Measurements from ENCODE around the gene PAPSS1.

The PAPSS1 gene

DNA sequence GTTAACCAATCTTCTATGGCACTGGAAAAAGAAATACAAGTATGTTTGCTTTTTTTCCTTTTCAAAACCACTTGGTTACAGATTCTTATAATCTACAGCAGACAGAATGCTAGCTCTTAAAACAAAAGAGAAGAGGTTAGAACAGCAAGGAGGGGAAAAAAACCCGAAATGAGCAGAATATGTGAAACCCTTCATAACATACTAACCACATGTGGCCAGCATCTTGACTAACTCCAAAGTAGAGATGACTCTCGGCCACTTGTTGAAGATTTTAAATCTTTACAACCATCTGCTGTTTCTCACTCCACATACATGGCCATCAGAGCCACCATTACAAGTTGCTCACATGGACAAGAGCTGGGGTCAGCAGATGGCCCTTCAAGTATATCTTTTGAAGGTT lies 100.3 kb downstream of the PAPSS1 start:
- no peak for DNase-seq

DNA sequence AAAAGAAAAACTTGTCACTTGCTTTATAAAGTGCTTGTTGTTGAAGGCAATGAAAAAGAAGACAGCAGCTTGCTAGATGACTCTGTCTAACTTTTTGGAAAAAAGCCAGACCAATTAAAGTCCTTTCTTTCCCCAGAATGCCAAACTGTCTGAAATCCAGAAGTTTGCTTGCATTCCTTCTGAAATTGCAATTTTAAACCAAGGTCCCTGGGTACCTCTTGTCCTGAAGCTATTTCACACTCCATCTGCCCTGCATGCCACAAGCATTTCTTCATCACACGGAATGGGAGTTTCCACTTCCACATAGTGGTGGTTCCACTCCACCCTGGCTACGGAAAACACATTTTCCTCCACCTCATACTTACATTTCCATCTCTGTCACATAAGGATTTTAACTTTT lies 101.0 kb downstream of the PAPSS1 start:
- no peak for DNase-seq

DNA sequence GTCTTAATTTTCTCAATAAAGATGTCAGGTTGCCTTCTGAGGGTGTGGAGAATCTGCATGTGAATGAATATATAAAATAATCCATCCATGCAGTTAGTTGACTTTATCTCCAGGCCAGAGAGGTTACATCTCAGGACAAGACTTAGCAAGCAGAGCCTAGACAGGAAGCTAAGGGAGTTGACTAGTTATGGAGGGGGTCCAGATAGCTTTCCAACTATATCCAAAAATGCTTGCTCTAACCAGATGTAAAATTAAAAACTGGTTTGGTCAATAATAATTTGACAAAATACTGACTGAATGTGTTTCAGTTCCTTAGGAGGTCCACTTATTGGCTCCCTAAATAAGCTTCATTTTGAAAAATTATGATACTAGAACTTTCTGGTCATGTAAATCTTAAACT lies 101.4 kb downstream of the PAPSS1 start:
- DNase-seq = no peak

DNA sequence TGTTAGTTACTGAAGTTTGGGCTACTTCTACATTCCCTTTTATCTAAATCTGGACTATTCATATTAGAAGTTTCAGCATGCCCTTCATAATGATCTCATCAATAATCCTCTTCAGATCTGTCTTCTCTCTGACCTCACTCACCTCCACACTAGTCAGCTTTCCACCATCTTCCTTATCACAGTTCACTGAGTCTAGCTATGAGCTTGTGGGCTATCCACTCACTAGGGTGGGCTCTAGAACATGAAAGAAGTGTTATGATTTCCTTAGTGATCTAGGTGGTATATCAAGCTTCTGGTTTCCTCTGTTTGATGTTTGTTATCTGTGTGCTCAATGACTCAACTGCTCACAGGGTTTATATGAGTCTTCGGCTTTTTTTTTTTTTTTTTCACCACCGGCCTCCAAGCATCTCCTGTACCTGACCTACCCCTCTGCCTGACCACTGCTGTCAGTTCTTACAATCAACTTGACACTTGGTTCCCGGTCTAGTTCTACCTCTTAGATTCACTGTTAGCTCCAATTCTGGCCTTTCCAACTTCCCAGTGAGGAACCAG lies 103.1 kb downstream of the PAPSS1 start:
- DNase-seq = no peak

DNA sequence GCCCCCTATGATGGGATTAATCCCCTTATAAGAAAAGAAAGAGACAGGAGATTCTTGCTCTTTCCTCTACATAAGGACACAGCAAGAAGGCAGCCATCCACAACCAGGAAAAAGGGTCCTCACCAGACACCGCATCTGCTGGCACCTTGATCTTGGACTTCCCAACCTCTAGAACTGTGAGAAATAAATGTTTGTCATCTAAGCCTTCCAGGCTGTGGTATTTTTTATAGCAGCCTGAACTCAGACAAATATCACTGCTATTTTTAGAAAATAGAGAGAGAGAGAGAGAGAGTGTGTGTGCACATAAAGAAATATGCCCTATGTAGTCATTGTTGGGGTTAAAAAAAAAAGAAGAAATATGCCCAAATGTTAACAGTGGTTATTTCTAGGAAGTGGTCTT lies 104.2 kb downstream of the PAPSS1 start:
- DNase-seq = no peak

DNA sequence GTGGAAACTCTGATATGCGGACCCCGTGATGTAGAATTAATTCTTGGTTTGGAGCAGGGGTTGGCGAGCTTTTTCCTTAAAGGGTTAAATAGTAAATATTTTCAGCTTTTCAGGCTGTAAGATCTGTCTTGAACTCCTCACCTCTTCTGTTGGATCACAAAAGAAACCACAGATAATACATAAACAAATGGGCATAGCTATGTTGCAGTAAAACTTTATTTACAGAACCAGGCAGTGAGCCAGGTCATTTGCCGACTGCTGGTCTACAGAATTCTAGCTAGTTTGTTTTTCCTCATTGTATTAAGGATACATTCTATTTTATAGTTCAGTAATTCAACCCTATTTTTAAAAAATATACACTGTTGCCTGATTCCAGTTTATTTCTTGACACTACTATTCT lies 116.6 kb downstream of the PAPSS1 start:
- no peak for DNase-seq

DNA sequence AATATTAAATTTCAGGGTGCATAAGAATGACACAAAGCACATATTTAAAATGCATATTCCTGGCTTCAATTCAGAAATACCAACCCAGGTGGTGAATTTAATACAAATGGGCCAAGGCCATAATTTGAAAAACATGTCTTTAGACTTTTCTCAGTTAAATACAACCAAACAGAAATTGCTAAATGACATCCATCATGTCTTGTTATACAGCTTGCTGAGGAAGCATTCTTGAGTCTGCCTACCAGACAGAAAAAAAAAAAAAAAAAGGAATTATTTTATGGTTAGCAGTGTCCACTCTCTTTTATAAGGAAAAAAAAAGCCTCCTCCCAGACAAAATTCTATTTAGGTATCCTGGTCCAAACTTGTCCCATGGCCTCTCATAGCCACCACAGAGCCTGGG lies 119.1 kb downstream of the PAPSS1 start:
- no peak for DNase-seq

DNA sequence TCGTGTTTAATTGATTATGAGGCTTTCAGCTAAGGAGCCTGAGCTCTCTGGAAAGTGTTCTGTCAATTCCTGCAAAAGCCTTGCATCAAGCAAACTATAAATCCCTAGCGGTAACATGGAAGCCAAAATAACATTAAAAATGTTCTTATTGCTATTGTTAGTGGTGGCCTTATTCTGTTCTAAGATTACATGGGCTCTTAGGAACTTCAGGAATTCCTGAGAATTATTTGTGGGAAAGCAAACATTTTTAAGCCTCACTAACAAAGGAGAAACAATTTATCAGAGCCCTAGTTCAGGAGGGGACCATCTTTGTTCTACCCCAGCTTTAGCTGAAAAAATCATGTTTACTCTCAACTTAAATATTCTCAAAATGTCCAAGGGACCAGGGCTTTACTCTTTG lies 119.6 kb downstream of the PAPSS1 start:
- DNase-seq = no peak

DNA sequence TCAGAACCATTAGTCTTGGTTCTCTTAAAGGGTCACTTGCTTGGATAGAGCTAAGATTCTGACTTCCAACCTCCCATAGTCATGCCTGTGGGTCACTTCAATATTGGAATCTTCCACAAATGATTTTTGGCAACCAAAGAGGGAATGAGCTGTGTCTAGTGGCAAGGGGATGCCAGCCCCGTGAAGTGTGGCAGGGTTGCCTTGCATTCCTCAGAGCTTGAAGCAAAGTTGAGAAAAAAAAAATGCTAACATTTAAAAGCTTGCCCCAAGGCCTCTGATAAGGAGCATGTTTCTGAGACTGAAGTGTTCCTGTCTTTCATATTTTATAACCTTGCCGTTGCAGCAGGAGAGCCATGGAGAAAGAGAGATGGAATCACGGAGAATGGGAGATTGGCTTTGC lies 120.2 kb downstream of the PAPSS1 start:
- DNase-seq = no peak

DNA sequence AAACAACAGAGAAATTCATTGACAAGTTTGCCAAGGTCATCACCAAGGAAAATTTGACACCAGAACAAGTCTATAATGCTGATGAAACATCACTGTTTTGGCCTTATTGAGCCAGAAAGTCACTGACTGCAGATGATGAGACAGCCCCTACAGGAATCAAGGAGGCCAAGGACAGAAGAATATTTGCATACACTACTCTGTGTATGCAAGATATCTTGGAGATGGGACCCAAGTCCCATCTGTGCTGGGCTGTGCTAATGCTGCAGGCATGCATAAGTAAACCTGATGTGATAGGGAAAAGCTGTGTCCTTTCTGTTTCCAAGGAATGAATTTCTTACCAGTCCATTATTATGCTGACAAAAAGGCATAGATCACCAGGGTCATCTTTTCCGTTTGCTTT lies 126.8 kb downstream of the PAPSS1 start:
- no peak for DNase-seq

DNA sequence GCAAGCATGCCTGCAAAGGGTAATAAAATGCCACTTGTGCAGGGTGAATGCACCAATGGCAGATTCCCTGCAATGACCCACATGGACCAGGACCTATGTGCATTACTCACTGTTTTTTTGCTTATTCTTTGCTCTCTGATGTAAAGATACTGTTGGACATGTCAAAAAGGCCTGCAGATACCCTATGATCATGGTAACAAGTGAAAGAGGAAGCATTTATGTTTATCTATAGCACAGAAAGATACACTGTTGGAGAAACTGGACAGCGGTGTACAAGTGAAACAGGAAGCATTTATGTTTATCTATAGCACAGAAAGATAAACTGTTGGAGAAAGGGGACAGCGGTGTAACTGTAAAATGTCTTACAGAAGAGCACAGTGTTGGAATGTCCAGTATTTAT lies 127.5 kb downstream of the PAPSS1 start:
- DNase-seq = no peak

DNA sequence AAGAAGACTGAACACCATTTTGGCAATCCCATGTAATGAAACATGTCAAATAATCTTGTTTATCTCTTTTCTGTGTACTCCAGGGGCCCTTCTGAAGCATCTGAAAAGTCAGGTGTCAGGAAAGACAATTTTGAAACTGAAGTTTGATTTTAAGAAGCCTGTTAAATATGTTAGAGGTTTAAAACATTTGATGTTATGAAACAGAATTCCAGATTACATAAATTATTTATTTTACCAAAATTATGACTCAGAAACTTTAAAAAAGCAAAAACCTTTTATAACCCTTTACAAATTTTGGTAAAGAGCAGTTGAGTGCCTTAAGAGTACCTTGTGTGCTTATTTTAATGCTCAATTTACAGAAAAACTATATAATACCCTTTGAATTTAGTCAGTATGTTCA lies 130.8 kb downstream of the PAPSS1 start:
- DNase-seq = no peak

DNA sequence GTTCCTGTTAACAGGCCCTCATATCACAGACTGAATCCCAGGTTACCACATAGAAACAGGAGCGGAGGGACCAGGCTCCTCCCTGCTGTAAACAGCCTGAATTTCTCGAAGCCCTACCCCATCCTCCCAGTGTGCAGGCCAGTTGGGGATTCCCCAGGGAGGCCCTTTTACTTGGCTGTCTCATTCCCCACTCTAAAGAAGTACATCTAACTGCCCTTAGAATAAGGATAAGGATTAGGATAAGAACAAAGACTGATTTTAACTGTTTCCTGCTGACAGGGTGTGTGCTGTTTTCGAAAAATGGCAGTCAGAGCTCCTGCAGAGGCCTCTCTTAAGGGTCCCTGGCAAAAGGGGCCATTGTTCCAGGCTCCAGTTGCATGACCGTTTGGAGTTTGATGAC lies 133.7 kb downstream of the PAPSS1 start:
- no peak for DNase-seq

DNA sequence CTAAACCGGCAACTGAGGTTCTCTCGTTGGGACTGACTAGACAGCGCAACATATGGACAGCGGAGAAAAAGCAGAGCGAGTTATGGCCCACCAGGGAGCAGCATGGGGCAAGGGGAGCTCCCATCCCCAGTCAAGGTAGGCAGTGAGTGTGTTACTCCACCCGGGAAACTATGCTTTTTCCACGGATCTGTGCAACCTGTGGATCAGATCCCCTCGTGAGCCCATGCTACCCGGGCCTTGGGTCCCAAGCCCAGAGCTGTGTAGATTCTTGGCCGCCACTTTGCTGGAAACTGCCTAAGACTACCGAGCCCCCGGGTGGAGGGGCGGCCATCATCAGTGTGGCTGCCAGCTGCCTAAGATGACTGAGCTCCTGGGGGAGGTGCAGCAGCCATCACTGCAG lies 140.9 kb downstream of the PAPSS1 start:
- no peak for DNase-seq

DNA sequence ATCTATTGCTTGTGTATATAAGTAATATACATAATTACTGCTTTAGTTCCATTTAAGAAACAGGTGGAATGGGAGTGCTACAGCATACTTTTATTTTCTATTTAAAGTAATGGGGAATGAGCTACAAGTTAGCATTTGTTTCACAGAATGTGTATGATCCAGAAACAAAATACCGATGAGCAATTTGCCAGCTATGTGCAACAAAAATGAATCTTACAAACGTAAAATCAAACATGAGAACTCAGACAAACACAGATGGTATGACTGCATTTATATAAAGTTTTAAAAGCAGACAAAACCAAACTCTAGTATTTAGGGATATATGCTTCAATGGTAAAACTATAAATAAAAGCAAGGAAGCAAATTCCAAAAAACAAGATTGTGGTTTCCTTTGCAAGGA lies 141.7 kb downstream of the PAPSS1 start:
- no peak for DNase-seq

DNA sequence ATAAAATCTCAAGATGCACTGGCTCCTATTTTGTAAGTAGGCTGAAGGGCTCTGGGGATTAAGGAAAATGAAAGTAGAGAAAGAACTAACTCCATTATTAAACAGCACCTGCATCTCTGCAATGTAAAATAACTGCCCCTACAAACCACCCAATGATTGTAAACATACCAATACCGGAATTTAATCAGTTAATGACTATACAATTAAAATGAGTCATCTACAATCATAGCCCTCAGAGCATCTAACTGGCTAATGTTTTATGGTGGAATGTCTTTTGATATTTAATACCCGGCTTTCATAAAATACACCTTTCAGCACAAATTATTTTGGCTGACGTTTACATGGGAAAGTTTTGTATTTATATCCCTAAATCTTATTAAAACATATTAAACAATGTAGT lies 142.3 kb downstream of the PAPSS1 start:
- no peak for DNase-seq

DNA sequence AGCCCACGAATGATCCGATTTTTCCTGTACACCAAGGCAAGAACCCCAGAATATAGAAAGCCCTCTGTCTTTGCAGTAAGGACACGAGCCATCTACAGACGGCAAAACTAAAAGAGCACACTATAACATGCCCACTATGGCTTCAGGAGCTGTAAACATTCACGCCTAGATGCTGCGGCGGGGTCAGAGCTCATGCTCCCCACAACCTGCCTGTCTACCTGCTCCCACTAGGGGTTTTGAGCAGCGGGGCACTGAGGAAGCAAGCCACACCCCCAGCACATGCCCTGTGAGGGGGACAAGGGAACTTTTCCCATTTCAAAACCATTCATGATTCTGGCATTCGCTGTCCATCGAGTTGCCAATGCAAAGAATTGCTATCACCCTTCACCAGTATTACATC lies 144.8 kb downstream of the PAPSS1 start:
- no peak for DNase-seq

DNA sequence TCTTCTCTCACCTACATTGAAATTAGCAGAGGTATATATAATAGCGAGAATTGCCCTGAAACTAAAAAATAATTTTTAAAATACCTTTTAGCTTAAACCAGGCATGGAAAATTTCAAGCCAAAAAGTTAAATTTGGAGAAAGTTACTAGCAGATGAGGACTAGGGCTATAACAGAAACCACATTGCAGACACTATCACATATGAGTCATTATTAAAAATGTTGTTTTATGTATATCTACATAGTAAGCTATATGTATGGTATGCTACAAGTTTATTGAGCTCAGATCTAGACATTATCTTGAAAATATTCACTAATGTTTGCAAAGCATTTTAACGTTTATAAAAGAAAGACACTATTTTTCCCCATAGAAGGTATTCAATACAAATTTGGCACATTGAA lies 147.8 kb downstream of the PAPSS1 start:
- no peak for DNase-seq

DNA sequence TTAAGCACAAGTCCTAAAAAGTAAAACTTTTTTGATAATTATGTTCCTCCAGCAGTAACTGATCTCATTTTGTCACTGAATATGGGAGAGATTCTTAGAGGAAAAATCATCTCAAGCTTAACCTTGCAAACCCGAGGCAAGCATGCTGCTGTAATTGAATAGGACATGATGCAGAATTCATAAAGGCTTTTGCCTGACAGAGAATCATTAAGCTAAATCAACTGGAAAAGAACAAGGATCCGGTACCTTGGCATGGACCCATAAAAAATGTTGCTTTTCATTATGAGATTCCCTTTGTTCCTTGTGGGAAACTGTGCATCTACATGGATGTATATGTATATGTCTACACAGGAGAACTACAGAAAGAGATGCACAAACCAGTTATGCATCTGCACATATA lies 149.1 kb downstream of the PAPSS1 start:
- no peak for DNase-seq

DNA sequence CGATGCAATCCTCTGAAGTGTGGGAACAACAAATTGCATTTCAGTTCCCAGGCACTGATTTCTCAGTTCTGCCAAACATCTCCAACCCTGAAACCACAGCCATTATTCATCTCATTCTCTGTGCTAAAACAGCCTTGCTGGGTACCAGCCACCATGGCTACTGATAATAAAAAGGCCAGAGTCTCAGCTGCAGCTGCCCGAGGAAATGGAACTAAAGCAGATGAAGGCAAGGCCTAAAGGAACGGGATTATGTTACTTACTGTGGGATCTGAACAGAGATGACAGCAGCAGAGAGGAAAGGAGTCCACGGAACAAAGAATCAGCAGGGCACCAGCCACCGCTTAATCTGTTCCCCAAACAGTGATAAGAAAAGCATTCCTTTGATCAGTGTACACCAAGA lies 155.7 kb downstream of the PAPSS1 start:
- no peak for DNase-seq
